ENCODE data around the gene ABHD17C. TPM values are rescaled to one million over a fixed set of nuclear protein-coding genes. Genes with fewer than 3 reads are reported as not detected.
"Not testable (repeated sequence)": the region's sequence is repeated elsewhere in the genome, so short reads cannot be mapped to it uniquely, and the experiment has no call there.

Gene ABHD17C
- 1 to 10 TPM; 7.3 to 9.5 (median 8.4) TPM for total RNA-seq

DNA sequence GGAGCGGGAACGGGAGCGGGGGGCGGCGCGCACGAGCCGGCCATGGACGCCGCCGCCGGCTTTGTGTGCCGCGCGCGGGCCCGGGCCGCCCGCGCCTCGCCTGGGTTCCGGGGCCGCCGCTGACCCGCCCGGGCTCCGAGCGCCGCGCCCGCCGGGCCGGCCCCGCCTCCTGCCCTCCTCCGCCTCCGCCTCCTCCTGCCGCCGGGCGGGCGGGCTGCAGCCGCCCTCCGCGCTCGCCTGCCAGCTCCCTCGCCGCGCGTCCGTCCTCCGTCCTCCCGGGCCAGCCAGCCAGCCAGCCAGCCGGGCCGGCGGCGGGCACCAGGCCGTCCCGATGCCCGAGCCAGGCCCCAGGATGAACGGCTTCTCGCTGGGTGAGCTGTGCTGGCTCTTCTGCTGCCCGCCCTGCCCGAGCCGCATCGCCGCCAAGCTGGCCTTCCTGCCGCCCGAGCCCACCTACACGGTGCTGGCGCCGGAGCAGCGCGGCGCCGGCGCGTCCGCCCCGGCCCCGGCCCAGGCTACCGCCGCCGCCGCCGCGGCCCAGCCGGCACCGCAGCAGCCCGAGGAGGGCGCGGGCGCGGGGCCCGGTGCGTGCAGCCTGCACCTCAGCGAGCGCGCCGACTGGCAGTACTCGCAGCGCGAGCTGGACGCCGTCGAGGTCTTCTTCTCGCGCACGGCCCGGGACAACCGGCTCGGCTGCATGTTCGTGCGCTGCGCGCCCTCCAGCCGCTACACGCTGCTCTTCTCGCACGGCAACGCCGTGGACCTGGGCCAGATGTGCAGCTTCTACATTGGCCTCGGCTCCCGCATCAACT, at the start of gene ABHD17C:
ABHD17C (plus strand) TSS at position 212 of the 812 bp plus-strand sequence; CDS start at position 332, 120 bp downstream.
- H3K27ac ChIP-seq = peak within 1 kb of the TSS in 2 of 3 donors; percentile 78 to 79
- peak in 1 of 2 donors; percentile 75 for TF ChIP-seq POLR2A (IDR thresholded peaks at IDR 0.05)
- TF ChIP-seq, protein P1, sequence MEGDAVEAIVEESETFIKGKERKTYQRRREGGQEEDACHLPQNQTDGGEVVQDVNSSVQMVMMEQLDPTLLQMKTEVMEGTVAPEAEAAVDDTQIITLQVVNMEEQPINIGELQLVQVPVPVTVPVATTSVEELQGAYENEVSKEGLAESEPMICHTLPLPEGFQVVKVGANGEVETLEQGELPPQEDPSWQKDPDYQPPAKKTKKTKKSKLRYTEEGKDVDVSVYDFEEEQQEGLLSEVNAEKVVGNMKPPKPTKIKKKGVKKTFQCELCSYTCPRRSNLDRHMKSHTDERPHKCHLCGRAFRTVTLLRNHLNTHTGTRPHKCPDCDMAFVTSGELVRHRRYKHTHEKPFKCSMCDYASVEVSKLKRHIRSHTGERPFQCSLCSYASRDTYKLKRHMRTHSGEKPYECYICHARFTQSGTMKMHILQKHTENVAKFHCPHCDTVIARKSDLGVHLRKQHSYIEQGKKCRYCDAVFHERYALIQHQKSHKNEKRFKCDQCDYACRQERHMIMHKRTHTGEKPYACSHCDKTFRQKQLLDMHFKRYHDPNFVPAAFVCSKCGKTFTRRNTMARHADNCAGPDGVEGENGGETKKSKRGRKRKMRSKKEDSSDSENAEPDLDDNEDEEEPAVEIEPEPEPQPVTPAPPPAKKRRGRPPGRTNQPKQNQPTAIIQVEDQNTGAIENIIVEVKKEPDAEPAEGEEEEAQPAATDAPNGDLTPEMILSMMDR (IDR thresholded peaks at IDR 0.05) = no peak
- peak within 1 kb of the TSS; percentile 3 to 74 (median 64) for H3K4me3 ChIP-seq (replicated peaks in 1 of 3)
- DNase-seq = peak; percentile 62 to 66
- WGBS, 2 donors = 0% methylated on average over 10 of the region's 122 CpGs; no CpG with 5 or more reads in 1 of the 2 donors
- peaks cover 15 to 16% of the 10 kb centered on the region in 2 donors for H3K4me1 ChIP-seq
- intact Hi-C loops (cut with DNase I) = loop anchor here (10.0 kb wide), 1 partner anchor 131 kb away; no protein-coding TSS in a partner anchor
- H3K27me3 ChIP-seq = no peaks in the 10 kb centered on the region
- no peaks in the 10 kb centered on the region for H3K36me3 ChIP-seq
- no peaks in the 10 kb centered on the region for H3K9me3 ChIP-seq

DNA sequence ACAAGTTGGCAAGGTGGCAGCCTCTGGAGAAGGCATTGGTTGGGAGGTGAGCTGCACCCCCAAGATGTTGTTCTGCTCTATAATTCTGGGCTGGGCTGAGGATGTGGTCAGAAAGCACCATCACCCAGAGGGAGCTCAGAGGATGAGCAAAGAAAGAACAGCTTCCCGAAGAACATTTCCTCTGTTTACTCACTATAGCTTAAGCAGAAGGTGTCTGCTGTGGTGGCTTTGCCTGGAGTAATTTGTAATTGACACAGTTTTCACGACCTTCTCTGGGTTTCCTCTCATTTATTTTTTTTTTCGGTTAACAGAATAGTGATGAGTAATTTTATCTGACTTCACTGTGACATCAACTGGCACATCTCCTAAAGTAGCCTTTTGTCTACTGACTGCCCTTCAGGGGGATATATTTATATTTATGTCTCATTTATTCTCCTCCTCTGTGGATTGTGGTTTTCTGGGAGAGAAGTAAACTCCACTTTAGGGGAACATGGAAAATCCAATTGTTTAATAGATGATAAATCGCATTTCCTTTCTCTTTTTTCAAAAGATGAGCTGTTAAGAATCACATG, 49.5 kb upstream of the ABHD17C start:
- H3K27me3 ChIP-seq = no peaks in the 10 kb centered on the region
- WGBS, 2 donors = 68 to 79% methylated on average over 4 of the region's 4 CpGs
- intact Hi-C loops (cut with DNase I) = no loop called here
- TF ChIP-seq POLR2A (IDR thresholded peaks at IDR 0.05) = no peak
- TF ChIP-seq, protein P1 (IDR thresholded peaks at IDR 0.05) = no peak
- no peak overlapping the region for H3K27ac ChIP-seq
- no peaks in the 10 kb centered on the region for H3K36me3 ChIP-seq
- H3K4me3 ChIP-seq (replicated peaks in 1 of 3) = no peak overlapping the region
- no peaks in the 10 kb centered on the region for H3K9me3 ChIP-seq
- DNase-seq = no peak
- no peaks in the 10 kb centered on the region for H3K4me1 ChIP-seq

DNA sequence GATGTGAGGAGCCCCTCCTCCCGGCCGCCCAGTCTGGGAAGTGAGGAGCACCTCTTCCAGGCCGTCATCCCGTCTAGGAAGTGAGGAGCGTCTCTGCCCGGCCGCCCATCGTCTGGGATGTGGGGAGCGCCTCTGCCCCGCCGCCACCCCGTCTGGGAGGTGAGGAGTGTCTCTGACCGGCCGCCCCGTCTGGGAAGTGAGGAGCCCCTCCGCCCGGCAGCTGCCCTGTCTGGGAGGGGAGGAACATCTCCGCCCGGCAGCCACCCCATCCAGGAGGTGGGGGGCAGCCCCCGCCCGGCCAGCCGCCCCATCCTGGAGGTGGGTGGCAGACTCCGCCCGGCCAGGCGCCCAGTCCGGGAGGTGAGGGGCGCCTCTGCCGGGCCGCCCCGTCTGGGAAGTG, 47.7 kb upstream of the ABHD17C start:
- H3K4me3 ChIP-seq (replicated peaks in 1 of 3); H3K27me3 ChIP-seq; H3K9me3 ChIP-seq; DNase-seq; H3K27ac ChIP-seq; intact Hi-C loops (cut with DNase I); H3K4me1 ChIP-seq; H3K36me3 ChIP-seq: not testable (repeated sequence)
- WGBS, 2 donors = 95 to 99% methylated on average over 9 to 25 of the region's 30 CpGs

DNA sequence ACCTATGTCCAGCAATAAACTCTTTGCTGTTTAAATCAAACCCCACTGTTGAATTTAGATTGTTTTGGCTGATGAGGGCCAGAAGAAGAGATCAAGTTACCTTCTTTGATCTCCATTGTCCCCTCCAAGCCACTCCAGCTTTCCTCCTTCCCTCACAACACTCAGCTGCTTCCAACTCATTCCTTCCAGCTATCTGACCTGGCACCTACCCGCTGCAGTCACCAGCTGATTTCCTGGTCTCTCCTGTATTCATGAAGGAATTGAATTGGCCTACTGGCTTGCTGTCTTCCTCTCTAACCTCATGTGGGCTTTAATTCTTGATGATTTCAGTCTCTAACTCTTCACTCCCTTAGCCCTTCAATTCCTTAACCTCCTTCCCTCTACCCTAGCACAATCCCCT, 40.8 kb upstream of the ABHD17C start:
- Histone ChIP-seq H3K4me1 (no peaks in the 10 kb centered on the region), H3K27me3 (no peaks in the 10 kb centered on the region), H3K27ac (no peak overlapping the region), H3K4me3 (replicated peaks in 1 of 3) (no peak overlapping the region), H3K36me3 (no peaks in the 10 kb centered on the region), H3K9me3 (no peaks in the 10 kb centered on the region)
- DNase-seq = no peak
- intact Hi-C loops (cut with DNase I) = no loop called here
- WGBS, 2 donors = no CpG with 5 or more reads among the region's 1 CpG
- no peak for TF ChIP-seq POLR2A (IDR thresholded peaks at IDR 0.05)
- TF ChIP-seq, protein P1 (IDR thresholded peaks at IDR 0.05) = no peak

DNA sequence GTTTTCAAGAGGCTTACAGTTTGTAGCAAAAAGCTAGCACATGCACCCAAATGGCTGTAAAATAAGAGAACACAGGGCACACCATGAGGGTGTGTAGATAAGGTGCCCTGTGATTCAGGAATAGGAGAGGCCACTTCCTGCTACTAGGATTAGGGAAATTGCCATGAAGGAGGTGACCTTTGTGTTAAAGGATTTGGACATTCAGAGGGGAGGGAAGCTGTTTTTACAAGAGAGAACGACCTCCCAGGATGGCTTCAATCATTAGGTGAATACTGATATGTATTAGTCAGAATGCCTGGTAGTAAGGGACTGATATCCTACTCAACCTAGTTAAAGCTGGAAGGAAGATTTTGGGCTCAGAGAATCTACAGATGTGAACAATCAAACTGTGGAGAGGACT, 35.7 kb upstream of the ABHD17C start:
- Histone ChIP-seq H3K9me3 (no peaks in the 10 kb centered on the region), H3K4me1 (peaks cover 0 to 4% of the 10 kb centered on the region in 2 donors), H3K4me3 (replicated peaks in 1 of 3) (no peak overlapping the region), H3K36me3 (no peaks in the 10 kb centered on the region), H3K27me3 (no peaks in the 10 kb centered on the region), H3K27ac (no peak overlapping the region)
- TF ChIP-seq, protein P1 (IDR thresholded peaks at IDR 0.05) = no peak
- TF ChIP-seq POLR2A (IDR thresholded peaks at IDR 0.05) = no peak
- intact Hi-C loops (cut with DNase I) = no loop called here
- WGBS, 2 donors = 22 to 37% methylated on average over 1 of the region's 1 CpG
- no peak for DNase-seq

Measured in thyroid gland (tissue), 4 donors.